Mucosa of stomach (tissue), 1 donor: ENCODE data around the gene WNT4.

ENCODE experiments used
- H3K27me3 ChIP-seq: one replicate; pipeline ENCODE4 v1.7.0; 2013; ENCODE audit warnings: mild to moderate bottlenecking, low read length; ENCODE audit not compliant: control insufficient read depth, insufficient read depth
- H3K36me3 ChIP-seq: one replicate; pipeline ENCODE4 v1.7.0; 2013; ENCODE audit warnings: low read length; ENCODE audit not compliant: control insufficient read depth, insufficient read depth
- H3K4me1 ChIP-seq: one replicate; pipeline ENCODE4 v1.7.0; 2013; ENCODE audit warnings: mild to moderate bottlenecking, low read length; ENCODE audit not compliant: control insufficient read depth, insufficient read depth
- H3K4me3 ChIP-seq: one replicate; pipeline ENCODE4 v1.7.0; 2013; ENCODE audit warnings: low read length
- H3K9ac ChIP-seq: one replicate; pipeline ENCODE4 v1.7.0; 2013; ENCODE audit warnings: mild to moderate bottlenecking, low read length, moderate library complexity
- H3K9me3 ChIP-seq: one replicate; pipeline ENCODE4 v1.7.0; 2013; ENCODE audit warnings: mild to moderate bottlenecking, low read length, moderate library complexity; ENCODE audit not compliant: control insufficient read depth
- donor health status: Pancreatic carcinoma.

The WNT4 gene

GRCh38 chr1:22177354-22178003 is 34.6 kb upstream of the WNT4 start:
- H3K4me1 ChIP-seq = no peaks in the 10 kb centered on the region
- H3K9me3 ChIP-seq = no peaks in the 10 kb centered on the region
- no peaks in the 10 kb centered on the region for H3K27me3 ChIP-seq
- H3K9ac ChIP-seq = no peak overlapping the region
- no peak overlapping the region for H3K4me3 ChIP-seq
- no peaks in the 10 kb centered on the region for H3K36me3 ChIP-seq

DNA sequence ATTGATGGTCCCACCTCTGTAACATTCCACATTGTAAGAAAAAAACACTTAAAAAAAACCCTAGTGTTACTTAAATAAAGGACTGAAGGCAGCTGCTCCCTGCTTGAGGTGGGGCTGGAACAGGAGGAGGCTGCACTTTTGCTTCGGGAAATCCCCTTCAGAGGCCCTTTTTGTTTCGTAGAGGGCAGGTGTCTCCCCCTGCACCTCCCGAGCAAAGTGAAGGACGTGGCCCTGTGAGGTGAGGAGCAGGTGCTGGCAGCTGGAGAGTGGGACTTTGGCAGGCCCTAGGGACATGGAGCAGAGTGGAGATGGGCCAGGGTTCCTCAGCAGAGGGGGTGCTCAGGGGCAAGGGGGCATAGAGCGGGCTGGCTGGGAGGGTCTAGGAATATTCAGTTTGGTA is 33.4 kb upstream of the WNT4 start:
- H3K36me3 ChIP-seq = no peaks in the 10 kb centered on the region
- no peak overlapping the region for H3K9ac ChIP-seq
- H3K9me3 ChIP-seq = no peaks in the 10 kb centered on the region
- no peaks in the 10 kb centered on the region for H3K27me3 ChIP-seq
- H3K4me1 ChIP-seq = no peaks in the 10 kb centered on the region
- H3K4me3 ChIP-seq = no peak overlapping the region

DNA sequence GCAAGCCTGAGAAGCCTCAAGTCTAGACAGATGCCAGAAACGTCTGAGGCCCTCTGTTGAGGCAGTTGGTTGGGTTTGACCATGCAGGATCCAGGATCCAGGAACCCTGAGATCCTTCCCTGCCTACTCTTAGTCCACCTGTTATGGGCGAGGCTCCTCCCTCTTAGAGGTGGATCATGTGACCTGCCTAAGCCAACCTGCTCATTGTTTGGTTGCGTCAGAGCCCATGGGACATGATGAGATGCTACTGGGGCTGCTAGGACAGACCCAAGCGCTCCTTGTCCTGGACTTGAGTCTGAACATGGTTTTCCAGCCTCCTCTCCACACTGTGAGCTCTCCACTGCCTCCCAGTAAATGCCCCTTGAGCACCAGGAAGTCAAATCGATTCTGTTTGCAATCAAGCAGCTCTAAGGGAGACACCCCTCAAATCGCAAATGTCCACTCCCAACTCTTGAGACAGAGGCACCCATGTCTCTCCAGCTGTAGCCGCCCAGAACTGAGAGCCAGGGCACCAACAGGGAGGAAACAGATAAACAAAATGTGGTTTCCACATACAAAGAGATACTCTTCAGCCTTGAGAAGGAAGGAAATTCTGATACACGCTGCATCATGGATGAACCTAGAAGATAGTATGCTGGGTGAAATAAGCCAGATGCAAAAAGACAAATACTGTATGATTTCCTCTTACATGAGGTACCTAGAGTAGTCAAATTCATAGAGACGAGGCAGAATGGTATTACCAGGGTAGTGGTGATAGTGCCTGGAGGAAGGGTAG is 31.7 kb upstream of the WNT4 start:
- Histone ChIP-seq H3K27me3 (no peaks in the 10 kb centered on the region), H3K4me3 (no peak overlapping the region), H3K9me3 (no peaks in the 10 kb centered on the region), H3K9ac (no peak overlapping the region), H3K4me1 (no peaks in the 10 kb centered on the region), H3K36me3 (no peaks in the 10 kb centered on the region)

DNA sequence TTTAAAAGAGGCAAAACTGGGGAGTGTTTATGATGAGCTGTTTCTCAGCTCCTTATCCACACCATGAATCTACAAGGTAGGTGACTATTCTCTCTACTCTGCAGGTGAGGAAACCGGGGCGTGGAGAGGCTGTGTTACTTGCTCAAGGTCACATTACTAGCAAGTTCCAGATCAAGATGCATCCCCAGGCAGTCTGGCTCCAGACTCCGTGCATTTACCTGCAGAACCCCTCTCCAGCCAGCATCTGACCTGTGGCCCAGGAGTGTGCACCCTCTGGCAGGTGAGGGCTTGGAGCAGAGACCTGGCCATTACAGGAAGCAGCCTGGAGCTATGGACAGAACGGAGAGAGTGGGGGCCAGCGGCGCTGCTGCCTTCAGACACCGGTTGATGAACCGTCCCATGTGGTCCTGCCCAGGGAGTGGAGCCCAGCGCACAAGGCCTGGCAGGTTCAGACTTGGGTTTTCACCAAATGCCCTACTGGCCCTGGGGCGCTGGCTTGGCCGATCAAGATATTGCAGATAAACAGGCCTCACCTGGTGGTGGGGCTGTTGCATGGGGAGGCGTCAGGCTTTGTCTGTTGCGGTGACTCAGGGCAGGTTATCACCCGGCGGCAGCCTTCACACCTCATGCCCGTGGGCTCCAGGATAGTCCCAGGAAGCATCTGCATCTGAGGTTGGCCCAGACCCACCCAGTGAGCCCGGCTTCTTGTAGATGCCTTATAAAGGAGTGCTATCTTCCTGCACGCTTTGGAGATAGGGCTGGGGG is 29.2 kb upstream of the WNT4 start:
- Histone ChIP-seq H3K9me3 (no peaks in the 10 kb centered on the region), H3K4me3 (no peak overlapping the region), H3K27me3 (no peaks in the 10 kb centered on the region), H3K9ac (no peak overlapping the region), H3K4me1 (no peaks in the 10 kb centered on the region), H3K36me3 (no peaks in the 10 kb centered on the region)

DNA sequence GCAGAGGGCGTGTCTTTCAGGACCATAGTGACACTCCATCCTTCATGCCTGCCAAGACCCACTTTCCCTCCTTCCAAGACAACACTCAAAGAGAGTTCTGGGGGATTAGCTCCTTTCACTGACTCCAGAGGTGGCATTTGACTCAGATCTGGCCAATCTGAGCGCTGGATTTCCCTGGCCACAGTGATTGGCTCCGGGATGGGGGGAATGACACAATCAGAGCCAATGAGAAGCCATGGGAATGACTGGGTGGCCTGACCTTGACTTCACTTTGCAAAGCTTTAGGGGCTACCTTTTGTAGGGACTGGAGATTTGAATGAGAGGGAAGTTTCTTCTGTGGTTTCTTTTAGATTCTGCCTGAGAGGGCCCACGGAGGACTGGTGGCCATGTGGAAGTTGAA is 26.9 kb upstream of the WNT4 start:
- Histone ChIP-seq H3K27me3 (no peaks in the 10 kb centered on the region), H3K4me1 (no peaks in the 10 kb centered on the region), H3K9me3 (no peaks in the 10 kb centered on the region), H3K36me3 (no peaks in the 10 kb centered on the region), H3K4me3 (no peak overlapping the region), H3K9ac (no peak overlapping the region)

- Histone ChIP-seq H3K4me3 (no peak overlapping the region), H3K4me1 (peaks cover 9% of the 10 kb centered on the region), H3K36me3 (no peaks in the 10 kb centered on the region), H3K9me3 (no peaks in the 10 kb centered on the region), H3K27me3 (no peaks in the 10 kb centered on the region), H3K9ac (no peak overlapping the region)
Measured at GRCh38 chr1:22168412-22168973, 25.6 kb upstream of the WNT4 start.

DNA sequence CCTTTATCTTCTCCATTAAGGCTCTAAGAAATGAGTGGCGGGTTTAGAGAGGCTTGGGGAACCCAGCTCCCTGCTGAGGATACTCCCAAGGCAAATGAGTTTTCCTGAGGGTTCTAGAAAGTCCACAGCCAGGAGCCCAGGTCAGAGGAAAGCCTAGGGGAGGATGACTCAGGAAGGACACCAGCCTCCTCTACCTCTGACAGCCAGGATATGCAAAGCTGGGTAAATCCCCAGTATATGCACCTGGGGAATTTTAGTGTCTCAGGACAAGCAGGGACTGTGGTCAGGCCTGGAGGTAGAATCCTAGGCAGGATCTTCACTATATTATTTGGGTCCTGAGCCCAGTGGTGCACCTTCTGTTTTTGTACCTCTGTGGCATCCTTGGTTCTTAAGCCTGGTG is 23.5 kb upstream of the WNT4 start:
- H3K36me3 ChIP-seq = no peaks in the 10 kb centered on the region
- no peaks in the 10 kb centered on the region for H3K9me3 ChIP-seq
- H3K4me3 ChIP-seq = no peak overlapping the region
- H3K27me3 ChIP-seq = no peaks in the 10 kb centered on the region
- no peak overlapping the region for H3K9ac ChIP-seq
- H3K4me1 ChIP-seq = peaks cover 20% of the 10 kb centered on the region

DNA sequence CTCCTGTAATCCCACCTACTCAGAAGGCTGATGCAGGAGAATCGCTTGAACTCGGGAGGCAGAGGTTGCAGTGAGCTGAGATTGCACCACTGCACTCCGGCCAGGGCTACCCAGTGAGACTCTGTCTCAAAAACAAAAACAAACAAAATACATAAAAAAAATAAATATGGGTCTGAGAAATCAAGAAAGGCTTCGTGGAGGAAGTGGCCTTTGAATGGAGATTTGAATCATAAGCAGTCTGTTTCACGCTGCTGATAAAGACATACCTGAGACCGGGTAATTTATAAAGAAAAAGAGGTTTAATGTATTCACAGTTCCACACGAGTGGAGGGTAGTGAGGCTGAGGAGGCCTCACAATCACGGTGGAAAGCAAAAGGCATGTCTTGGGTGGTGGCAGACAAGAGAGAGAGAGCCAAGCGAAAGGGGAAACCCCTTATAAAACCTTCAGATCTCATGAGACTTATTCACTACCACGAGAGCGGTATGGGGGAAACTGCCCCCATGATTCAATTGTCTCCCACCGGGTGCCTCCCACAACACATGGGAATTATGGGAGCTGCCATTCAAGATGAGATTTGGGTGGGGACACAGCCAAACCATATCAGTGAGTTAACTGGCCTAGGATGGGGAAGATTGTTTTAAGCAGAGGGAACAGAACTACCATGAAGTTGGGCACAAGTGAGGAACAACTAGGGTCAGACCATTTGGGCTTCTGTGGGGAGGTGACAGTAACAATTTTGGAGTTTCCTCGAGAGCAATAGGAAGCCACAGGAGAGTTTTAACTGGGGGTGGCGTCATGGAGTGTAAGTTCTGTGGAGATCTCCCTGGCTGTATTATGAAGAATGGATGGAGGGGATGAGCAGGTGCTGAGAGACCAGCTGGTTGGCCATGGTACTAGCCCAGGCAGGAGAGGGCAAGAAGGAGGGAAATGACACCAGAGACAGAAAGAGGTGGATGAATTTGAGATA is 22.2 kb upstream of the WNT4 start:
- no peaks in the 10 kb centered on the region for H3K9me3 ChIP-seq
- no peak overlapping the region for H3K9ac ChIP-seq
- no peak overlapping the region for H3K4me3 ChIP-seq
- no peaks in the 10 kb centered on the region for H3K36me3 ChIP-seq
- no peaks in the 10 kb centered on the region for H3K27me3 ChIP-seq
- peaks cover 20% of the 10 kb centered on the region for H3K4me1 ChIP-seq

GRCh38 chr1:22163564-22163963 is 20.7 kb upstream of the WNT4 start:
- peaks cover 20% of the 10 kb centered on the region for H3K4me1 ChIP-seq
- H3K27me3 ChIP-seq = no peaks in the 10 kb centered on the region
- no peak overlapping the region for H3K4me3 ChIP-seq
- no peaks in the 10 kb centered on the region for H3K36me3 ChIP-seq
- no peak overlapping the region for H3K9ac ChIP-seq
- H3K9me3 ChIP-seq = no peaks in the 10 kb centered on the region

DNA sequence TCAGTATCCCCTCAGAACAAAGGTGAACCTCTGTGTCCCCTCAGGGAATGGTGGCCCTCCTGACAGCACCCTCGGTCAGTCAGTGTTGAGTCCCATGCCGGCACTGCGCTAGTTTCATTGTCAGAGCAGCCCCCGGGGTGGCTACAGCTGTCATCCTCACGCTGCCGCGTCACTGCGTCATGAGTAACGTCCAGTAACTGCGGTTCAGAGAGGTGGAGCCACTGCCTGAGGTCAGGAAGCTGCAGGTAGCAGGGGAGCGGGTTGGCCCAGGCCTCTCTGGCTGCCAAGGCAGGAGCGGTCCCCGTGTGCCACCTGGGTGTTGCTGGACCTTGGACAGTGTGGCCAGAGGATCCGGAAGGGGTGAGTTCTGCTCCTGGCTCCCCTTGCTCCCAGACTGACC is 20.2 kb upstream of the WNT4 start:
- Histone ChIP-seq H3K4me1 (peaks cover 20% of the 10 kb centered on the region), H3K9ac (no peak overlapping the region), H3K27me3 (no peaks in the 10 kb centered on the region), H3K9me3 (no peaks in the 10 kb centered on the region), H3K36me3 (no peaks in the 10 kb centered on the region), H3K4me3 (no peak overlapping the region)

DNA sequence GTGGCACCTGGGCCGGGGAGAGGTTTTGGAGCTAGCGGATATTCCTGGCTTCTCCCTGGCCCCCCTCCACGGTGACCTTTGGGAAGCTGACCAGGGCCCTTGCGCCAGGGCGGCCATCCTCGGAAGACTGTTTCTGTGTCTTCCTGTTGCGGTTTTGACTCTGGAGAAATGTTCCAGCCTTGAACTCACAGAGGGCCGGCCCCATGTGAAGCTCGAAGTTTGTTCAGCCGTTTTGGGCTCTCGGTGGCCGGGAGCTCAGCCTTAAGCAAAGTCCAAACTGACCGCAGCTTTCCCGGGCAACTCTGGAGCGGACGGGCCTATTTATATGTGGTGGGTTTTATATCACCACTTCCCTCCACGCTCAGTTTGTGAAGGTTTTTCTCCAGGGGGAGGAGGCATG is 17.0 kb upstream of the WNT4 start:
- H3K4me3 ChIP-seq = no peak overlapping the region
- no peaks in the 10 kb centered on the region for H3K36me3 ChIP-seq
- H3K9ac ChIP-seq = no peak overlapping the region
- H3K9me3 ChIP-seq = no peaks in the 10 kb centered on the region
- no peaks in the 10 kb centered on the region for H3K27me3 ChIP-seq
- peaks cover 20% of the 10 kb centered on the region for H3K4me1 ChIP-seq
